Progenitor cell of endocrine pancreas (in vitro differentiated cells): ENCODE measurements around the gene SORCS2. TPM values are rescaled to one million over a fixed set of nuclear protein-coding genes. Genes with fewer than 3 reads are reported as not detected.

Experiments
- DNase-seq: peaks from one replicate; pipeline ENCODE4 v3.0.0; 2021; ENCODE audit warnings: low spot score; ENCODE audit not compliant: unreplicated experiment
- H3K27ac Mint-ChIP-seq: 2 replicates; pipeline ENCODE4 v1.8.0; 2021; ENCODE audit warnings: mild to moderate bottlenecking, moderate library complexity, mixed read lengths
- H3K27me3 Mint-ChIP-seq: 2 replicates; pipeline ENCODE4 v1.8.0; 2021; ENCODE audit warnings: mixed read lengths
- H3K36me3 Mint-ChIP-seq: 2 replicates; pipeline ENCODE4 v1.8.0; 2022; ENCODE audit warnings: mixed read lengths; ENCODE audit not compliant: insufficient read depth
- H3K4me1 Mint-ChIP-seq: 2 replicates; pipeline ENCODE4 v1.8.0; 2021; ENCODE audit warnings: low read depth, mixed read lengths
- H3K4me3 Mint-ChIP-seq: 2 replicates; pipeline ENCODE4 v1.8.0; 2021; ENCODE audit warnings: low read depth, mild to moderate bottlenecking, moderate library complexity, mixed read lengths
- H3K9me3 Mint-ChIP-seq: 2 replicates; pipeline ENCODE4 v1.8.0; 2021; ENCODE audit warnings: low read depth, mixed read lengths
- total RNA-seq: library from RNA; stranded (reverse); gene quantifications from 2 replicates; pipeline ENCODE4 v1.2.1, GENCODE V29; 2021
- TF ChIP-seq, protein P1 (sequence below): fragments of 200-600 bp; sonication (generic); IDR thresholded peaks from one replicate; pipeline ENCODE4 v1.5.0; 2021; ENCODE audit warnings: antibody characterized with exemption, mild to moderate bottlenecking; ENCODE audit not compliant: unreplicated experiment

Gene SORCS2
- total RNA-seq, 1 donor from 2014 or later, result 2.2 TPM

DNA sequence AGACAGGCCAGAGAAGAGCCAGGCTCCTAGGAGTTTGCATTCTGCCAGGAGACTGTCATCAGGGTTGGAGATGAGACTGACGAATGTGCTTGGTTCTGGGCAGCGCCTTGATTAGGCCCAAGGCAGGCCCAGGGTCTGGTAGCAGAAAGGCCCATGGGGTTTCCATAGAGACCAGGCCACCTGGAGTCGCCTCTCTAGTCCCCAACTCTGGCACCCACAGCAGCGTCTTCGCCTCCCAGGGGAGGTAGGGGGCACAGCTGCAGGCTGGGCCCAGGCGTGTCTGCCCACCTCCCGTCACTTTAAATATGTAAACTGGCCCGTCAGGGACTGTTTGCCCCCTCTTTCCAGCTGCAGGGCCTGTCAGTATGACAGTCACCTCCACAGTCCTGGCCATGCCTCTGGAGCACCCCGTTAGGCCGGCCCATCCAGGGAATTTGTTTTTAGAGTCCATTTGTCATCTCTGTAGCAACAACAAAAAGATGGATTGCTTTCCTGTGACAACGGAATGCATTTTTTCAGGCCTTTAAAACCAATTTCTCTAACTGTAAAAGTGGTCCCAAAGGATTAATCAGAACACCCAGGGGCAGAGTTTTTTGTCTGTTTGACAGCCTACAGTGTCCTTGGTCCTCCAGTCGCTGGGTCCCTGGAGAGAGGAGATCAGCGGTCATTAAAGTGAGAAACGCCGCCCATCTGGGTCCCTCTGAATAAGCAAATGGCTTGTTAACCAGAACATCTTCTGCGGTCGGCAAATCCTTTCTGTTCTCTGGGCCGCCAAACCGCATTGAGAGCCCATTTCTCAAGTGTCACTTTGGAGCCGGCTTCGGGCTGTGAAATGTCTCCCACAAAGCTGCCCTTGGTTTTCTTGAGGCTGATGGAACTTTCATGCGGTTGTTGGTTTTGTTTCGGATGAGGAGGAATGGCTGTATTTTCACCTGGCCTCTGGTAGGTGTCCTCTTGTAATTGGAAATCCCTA is 395.4 kb downstream of the SORCS2 start:
- Mint-ChIP-seq H3K27ac (no peak overlapping the region), H3K4me1 (no peaks in the 10 kb centered on the region), H3K27me3 (peaks cover 24% of the 10 kb centered on the region), H3K9me3 (no peaks in the 10 kb centered on the region), H3K36me3 (no peaks in the 10 kb centered on the region), H3K4me3 (no peak overlapping the region)
- no peak for DNase-seq
- TF ChIP-seq, protein P1, sequence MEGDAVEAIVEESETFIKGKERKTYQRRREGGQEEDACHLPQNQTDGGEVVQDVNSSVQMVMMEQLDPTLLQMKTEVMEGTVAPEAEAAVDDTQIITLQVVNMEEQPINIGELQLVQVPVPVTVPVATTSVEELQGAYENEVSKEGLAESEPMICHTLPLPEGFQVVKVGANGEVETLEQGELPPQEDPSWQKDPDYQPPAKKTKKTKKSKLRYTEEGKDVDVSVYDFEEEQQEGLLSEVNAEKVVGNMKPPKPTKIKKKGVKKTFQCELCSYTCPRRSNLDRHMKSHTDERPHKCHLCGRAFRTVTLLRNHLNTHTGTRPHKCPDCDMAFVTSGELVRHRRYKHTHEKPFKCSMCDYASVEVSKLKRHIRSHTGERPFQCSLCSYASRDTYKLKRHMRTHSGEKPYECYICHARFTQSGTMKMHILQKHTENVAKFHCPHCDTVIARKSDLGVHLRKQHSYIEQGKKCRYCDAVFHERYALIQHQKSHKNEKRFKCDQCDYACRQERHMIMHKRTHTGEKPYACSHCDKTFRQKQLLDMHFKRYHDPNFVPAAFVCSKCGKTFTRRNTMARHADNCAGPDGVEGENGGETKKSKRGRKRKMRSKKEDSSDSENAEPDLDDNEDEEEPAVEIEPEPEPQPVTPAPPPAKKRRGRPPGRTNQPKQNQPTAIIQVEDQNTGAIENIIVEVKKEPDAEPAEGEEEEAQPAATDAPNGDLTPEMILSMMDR, result no peak

DNA sequence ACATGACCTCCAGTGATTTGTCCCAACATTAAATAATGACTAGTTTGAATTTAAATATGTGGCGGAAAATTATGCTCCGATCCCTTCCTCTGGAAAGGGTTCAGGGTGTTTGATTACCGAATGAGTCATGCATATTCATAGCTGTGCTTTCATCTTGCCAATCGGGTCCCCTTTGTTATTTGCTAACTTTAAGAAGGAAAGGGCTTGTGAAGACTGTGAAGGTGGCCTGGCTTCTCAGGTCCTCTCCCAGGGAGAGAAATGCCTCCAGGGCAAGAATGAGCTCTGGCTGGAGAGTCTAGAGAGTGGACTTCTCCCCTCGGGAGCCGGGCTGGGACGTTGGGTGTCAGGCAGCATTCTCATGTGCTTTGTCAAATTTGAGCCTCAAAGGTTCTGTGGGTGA is 397.9 kb downstream of the SORCS2 start:
- TF ChIP-seq, protein P1, result no peak
- Mint-ChIP-seq H3K9me3 (no peaks in the 10 kb centered on the region), H3K4me1 (no peaks in the 10 kb centered on the region), H3K36me3 (no peaks in the 10 kb centered on the region), H3K4me3 (no peak overlapping the region), H3K27me3 (peaks cover 18% of the 10 kb centered on the region), H3K27ac (no peak overlapping the region)
- DNase-seq, result no peak

DNA sequence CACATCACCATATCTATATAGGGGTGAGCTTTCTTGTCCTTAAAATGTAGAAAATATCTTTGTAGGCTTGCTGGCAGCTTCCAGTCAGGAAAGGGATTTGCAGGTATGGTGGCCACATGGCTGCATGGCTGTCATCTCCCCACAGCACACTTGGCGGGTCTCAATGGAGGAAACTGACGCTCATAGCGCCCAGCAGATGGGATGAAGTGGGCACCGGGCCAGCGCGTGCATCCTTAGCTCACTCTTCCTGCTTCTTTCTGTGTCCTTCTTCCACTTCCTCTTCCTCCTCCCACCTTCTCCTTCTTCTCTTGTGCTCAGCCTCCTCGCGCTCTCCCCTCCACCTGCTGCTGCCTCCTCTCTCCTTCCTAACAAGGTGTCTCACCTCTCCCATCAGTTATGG is 398.6 kb downstream of the SORCS2 start:
- no peaks in the 10 kb centered on the region for H3K4me1 Mint-ChIP-seq
- no peaks in the 10 kb centered on the region for H3K36me3 Mint-ChIP-seq
- peaks cover 25% of the 10 kb centered on the region for H3K27me3 Mint-ChIP-seq
- H3K9me3 Mint-ChIP-seq, result no peaks in the 10 kb centered on the region
- no peak overlapping the region for H3K4me3 Mint-ChIP-seq
- H3K27ac Mint-ChIP-seq, result no peak overlapping the region
- no peak for DNase-seq
- TF ChIP-seq, protein P1, result no peak

DNA sequence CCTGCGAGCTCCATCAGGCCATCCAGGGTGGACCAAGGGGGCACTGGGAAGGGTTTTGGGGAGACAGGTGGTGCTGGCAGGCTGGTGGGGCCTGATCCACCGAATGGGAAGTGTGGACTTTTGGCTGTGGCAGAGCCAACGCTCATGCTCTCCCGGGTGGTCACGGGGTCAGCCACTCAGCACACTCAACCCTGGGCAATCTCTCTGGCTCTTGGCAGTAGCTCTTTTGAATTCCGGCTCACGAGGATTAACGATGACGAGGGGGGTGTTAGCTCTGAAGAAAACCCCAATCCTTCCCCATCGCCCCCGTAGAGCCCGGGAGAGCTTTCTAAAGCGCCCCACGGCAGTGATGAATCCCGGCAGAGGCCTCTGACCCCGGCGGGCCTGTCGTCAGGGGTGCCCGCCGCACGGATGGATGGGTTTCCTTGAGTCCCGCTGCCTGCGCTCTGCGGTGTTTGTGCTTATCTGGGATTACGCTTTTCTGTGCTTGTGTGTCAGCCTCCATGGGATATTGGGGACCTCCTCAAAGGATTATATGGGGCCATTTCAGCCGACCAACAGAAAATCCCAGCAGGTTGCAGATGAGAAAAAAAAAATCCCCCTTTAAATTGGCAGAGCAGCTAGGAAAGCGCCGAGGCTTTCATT is 399.2 kb downstream of the SORCS2 start:
- H3K36me3 Mint-ChIP-seq, result no peaks in the 10 kb centered on the region
- no peak overlapping the region for H3K27ac Mint-ChIP-seq
- no peak overlapping the region for H3K4me3 Mint-ChIP-seq
- peaks cover 31% of the 10 kb centered on the region for H3K27me3 Mint-ChIP-seq
- TF ChIP-seq, protein P1, result no peak
- H3K4me1 Mint-ChIP-seq, result no peaks in the 10 kb centered on the region
- no peaks in the 10 kb centered on the region for H3K9me3 Mint-ChIP-seq
- no peak for DNase-seq

DNA sequence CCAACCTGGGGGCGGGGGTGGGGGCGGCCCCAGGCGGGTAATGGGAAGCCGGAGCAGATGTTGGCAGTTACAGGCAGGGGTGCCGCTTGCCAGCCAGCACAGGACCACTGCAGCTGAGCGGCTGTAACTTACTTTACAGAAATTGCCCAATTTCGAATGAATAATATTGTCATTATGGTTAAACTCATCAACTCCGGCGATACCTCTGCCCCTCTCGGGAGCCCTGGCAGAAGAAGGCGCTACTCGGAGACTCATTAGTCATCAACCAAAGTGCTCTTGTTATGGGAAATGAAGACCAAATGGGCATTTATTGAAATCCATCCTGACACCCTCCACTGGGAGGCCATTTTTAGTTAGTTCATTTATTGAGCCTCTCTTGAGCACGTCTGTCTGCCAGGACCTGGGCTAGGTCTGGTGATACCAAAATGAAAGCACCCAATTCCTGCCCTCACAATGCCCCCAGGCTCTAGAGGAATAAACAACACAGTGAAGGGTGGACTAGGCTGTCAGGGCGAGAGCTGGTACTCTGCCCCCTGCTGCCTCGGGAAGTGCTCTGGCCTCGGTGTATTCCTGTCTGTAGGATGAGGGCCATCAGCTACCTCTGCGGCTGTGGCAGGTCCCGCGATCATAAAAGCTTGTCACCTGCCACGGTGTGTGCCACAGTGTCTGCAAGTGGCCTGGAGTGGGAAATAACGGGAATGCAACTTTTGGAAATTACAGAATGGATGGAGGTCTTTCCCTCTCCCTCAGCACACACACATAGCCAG is 401.5 kb downstream of the SORCS2 start:
- Mint-ChIP-seq H3K4me1 (peaks cover 1% of the 10 kb centered on the region), H3K27ac (no peak overlapping the region), H3K27me3 (peaks cover 32% of the 10 kb centered on the region), H3K4me3 (no peak overlapping the region), H3K9me3 (no peaks in the 10 kb centered on the region), H3K36me3 (no peaks in the 10 kb centered on the region)
- no peak for DNase-seq
- TF ChIP-seq, protein P1, result no peak
